Vagina (tissue), 2 donors: ENCODE measurements around the gene ANKRD42.
"Not testable (repeated sequence)": the region's sequence is repeated elsewhere in the genome, so short reads cannot be mapped to it uniquely, and the experiment has no call there.

Source experiments
- CTCF ChIP-seq, 3 experiments: fragments of 450-650 bp in 2 of 3; fragments of 200-600 bp in 1 of 3; sonication (generic) in 1 of 3; IDR thresholded peaks; one replicate each; pipeline ENCODE4 v1.5.1; 2017 to 2019; ENCODE audit warnings: antibody characterized with exemption in 3 of 3, mild to moderate bottlenecking in 2 of 3, moderate library complexity in 2 of 3
- POLR2A ChIP-seq, 2 donors: fragments of 450-650 bp; IDR thresholded peaks; one replicate each; pipeline ENCODE4 v1.6.1; 2017; ENCODE audit warnings: antibody characterized with exemption in 2 of 2, mild to moderate bottlenecking in 2 of 2, moderate library complexity in 2 of 2

GRCh38 chr11:83269080-83269479, 75.6 kb downstream of the ANKRD42 start:
- not testable (repeated sequence) for TF ChIP-seq CTCF, POLR2A (IDR thresholded peaks at IDR 0.05)
